Measurements from ENCODE around the gene BEGAIN.

BEGAIN gene

GRCh38 chr14:100615736-100616695, 28.8 kb upstream of the BEGAIN start:
- no peak for DNase-seq

- DNase-seq, result no peak
Measured at GRCh38 chr14:100614803-100615202, 27.6 kb upstream of the BEGAIN start.

GRCh38 chr14:100612986-100613385, 25.8 kb upstream of the BEGAIN start:
- no peak for DNase-seq

DNA sequence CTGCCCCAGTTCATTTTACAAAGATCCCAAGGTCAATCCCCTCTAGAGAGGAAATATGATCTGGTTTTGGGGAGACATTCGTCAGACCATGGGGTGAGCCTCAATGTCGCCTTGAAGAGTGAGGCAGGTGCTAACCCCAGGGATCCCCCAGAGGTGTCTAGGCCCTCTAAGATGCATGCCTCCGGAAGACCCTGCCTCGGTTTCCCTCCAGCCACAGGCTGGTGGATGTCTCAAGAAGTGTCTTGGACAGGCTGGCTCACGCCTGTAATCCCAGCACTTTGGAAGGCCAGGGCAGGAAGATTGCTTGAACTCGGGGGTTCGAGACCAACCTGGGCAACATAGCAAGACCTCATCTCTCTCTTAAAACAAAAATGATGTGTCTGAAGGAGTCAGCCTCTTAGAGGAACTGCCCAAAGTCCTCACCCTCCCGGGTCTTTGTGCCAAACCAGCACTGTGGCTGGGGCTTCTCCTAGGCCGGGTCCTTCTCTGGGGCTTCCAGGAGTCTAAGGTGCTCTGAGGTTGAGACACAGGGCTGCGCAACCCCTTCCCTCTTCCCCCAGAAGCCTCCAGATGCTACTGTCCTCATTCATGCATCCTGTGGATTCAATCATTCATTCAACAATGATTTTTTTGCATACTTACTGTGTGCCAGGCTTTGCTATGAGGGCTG, 24.7 kb upstream of the BEGAIN start:
- DNase-seq, result no peak

DNA sequence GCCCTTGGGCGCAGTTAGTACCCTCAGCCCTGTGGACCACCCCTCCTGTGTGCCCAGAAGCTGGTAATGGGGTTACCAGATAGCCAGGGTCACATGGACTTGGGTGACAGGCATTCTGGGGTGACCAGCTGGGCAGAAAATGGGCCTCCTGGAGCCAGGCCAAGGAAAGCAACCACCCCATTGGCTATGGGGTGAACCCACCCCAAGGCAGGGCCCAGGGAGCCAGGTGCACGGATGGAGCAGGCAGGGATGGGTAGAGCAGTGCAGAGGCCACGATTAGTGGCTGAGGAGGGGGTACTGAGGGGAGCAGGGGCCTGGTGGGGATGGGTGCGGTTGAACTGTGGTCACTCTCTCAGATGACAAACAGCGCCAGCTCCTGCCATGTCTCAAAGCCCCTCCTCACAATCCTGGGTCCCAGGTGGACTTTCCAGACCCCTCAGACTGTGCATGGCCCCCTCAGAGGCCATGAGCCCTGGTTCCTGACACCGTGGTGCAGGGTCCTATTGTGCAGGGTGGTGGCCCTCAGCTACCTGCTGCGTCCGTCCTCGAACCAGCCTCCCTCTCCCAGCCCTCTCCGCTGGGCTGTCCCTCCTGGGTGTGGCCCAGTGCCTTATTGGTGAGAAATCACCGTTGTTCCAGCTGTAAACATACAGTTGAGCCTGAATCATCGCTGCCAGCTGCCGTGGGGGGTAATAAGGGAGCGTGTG, 23.4 kb upstream of the BEGAIN start:
- DNase-seq, result no peak

DNA sequence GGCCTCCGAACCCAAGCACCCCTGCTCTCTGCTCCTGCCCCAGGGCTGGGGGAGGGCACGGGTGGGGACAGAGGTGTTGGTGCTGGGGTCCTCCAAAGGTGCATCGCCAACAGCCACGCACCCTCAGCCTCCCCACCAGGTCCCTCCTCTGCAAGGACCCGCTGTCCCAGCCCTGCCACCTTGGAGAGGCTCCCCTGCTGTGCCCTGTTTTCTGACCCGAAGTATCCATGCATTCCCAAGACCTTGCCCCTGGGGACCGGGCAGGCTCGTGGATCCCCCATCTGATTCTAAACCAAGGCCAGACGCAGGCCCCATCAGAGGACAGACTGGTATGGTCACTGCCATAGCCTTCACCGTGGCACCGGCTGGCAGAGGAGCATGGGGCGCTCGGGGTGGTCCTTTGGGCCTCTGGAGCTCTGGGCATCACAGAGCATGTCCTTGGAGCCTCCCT, 22.7 kb upstream of the BEGAIN start:
- no peak for DNase-seq

GRCh38 chr14:100609331-100609870, 22.2 kb upstream of the BEGAIN start:
- DNase-seq, result no peak

DNA sequence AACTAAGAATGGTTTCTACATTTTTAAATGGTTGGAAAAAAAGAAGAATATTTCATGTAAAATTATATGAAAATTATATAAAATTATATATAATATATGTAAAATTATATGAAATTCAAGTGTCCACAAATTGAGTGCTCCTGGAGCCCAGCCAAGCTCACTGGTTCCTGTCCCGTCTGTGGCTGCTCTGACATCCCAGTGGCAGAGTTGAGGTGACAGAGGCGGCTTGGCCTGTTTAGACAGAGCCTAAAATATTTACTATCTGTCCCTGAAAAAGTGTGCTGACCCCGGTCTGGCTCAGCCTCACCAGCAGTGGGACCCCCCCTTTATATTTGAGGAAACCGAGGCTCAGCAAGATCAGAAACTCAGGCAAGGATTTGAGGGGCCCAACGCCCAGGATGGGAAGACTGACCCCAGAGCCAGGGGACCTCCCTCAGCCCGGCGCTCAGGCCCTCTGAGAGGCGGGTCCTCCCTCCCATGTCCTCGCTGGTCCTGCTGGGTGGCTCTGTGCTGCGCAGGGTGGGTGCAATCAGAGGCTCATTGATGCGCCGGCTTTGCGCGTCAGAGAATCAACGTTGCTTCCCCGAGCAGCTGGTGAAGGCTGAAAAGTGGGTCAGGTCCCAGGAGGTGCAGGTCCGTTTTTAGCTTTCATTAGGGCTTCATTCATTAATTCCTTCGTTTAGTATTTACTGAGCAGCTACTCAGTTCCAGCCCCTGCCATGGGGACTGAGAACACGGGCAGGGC, 21.5 kb upstream of the BEGAIN start:
- DNase-seq, result no peak

DNA sequence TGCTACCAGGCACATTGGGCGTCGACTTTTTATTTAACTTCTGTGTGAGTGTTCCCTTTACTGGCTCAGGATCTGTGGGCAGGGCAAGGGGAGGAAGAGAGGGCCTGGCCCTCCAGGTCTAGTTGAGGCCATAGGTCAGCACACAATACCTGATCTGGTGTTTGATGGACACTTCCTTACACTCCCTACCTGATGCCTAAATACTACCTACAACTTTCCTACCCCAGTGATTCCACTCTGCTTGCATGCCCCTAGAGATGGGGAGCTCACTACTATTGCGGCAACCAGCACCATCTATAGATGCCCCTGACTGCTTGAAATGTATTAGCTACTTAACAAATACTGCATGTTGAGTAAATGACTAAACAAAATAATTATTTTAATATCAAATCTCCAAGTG, 20.8 kb upstream of the BEGAIN start:
- no peak for DNase-seq

- no peak for DNase-seq
Measured at GRCh38 chr14:100607611-100607956, 20.4 kb upstream of the BEGAIN start.

GRCh38 chr14:100606687-100607610, 19.7 kb upstream of the BEGAIN start:
- DNase-seq, result no peak

DNA sequence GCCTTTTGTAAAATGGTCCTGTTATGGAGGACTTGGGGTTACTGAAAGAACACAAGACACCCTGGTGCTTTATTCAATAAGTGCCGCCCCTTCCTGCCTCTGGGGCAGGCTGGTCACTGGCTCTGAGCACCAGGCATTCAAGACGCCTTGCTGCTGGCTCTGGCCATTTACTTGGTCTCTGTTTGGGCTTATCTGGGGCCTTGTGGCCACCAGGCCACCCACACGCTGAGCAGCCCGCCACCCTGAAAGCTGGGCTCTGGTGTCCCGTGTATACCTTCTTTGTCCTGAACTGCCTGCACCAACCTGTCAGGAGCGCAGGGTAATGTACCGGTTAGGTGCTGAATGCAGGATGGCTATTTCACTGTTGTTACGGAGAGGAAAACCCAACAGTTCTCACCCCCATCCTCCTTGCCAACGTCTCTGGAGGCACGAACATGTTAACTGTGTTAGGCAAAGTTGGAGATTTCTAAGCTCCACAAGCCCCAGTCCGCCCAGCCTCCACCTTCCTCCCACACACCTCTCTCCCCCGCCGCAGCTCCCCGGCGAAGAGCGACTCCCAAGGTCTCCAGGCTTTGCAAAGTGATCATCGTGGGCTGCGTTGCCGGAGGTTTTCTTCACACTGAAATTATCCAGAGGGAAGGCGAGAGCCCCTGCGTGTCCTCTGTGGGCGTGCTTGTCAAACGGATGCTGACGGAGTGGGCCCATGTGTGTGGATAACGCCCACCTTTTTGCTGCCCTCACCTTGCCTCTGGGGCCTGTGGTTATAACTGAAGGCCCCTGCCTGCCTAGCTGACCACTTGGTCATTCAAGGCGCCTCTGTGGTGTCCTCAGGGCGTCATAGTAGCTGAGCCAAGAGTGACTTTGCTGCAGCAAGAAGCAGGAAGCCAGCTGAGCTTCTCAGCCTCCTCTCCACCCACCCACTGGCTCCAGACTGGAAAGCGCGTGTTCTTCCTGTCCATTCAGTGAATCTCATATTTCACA, 18.8 kb upstream of the BEGAIN start:
- DNase-seq, result no peak

GRCh38 chr14:100605230-100605629, 18.0 kb upstream of the BEGAIN start:
- DNase-seq, result no peak

- no peak for DNase-seq
Measured at GRCh38 chr14:100604709-100605108, 17.5 kb upstream of the BEGAIN start.

- DNase-seq, result no peak
Measured at GRCh38 chr14:100604121-100604501, 16.9 kb upstream of the BEGAIN start.

DNA sequence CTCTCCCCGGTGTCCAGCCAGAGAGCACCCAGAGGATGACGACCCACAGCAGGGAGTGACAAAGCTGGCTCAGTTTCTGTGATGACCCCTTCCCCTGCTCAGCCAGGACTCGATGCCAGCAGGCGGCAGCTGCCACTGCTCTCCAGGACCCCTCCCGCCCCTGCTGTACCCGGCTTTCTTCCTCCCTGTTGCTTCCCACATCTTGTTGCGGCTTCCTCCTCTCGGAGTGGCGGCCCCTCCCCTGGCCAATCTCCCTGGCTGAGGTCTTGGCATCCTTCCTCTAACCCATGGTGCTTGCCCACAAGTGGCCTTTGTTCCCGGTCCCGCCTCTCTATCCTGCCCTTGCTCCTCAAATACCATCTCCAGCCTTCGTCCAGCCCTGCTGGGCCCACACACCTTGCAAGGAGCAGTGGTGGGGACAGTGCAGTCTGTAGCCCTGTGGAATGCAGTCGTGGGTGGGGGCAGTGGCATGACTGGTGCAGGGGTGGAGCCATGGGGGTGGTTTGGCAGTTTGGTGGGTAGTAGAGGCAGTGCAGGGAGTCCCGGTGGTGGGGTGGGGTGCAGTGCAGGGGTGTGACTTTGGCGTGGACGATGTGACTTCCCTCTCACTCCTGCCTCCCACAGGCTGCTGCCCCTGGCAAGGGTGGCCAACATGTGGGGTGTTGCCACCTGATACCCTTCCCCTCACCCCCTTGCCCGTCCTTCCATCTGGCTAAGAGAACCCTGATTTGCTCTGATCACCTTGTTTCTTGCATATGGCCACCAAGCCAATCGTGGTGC, 16.3 kb upstream of the BEGAIN start:
- DNase-seq, result no peak

DNA sequence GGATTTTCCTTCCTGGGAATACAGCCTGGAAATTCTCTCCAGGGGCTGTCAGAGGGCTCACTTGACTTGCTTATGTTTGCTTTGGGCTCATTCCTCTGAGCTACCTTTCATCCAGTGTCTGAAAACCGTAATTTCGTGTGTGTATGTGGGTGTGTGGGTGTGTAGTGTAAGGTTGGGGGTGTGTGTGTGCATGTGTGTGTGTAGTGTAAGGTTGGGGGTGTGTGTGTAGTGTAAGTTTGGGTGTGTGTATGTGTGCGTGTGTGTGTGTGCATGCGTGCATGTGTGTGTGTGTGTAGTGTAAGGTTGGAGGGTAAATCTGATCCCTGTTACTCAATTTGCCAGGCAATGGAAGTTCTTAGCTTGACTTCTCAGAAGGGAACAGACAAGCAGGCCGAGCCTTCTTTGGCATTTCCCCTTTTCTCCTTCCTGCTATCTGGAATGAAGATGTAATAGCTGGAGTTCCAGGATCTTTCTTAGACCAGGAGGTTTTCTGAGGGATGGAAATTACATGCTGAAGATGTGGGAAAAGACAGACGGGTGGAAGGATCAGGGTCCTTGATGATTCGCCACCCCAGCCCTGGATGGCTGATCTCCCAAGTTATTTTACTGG, 15.5 kb upstream of the BEGAIN start:
- no peak for DNase-seq

DNA sequence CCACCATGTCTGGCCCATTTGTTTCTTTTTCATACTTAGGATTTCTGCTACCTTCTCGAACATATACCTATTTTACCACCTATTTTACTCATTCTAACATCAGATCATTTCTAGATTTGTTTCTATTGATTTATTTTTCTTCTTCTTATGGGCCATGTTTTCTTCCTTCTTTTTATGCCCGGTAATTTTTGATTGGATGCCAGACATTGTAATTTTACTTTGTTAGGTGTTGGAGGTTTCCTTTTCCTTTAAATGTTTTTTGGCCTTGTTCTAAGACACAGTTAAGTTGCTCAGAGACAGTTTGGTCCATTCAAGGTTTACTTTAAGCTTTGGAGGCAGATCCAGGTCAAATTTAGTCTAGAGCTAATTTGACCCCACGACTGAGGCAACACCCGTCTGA, 14.7 kb upstream of the BEGAIN start:
- DNase-seq, result no peak

- DNase-seq, result no peak
Measured at GRCh38 chr14:100601064-100601463, 13.8 kb upstream of the BEGAIN start.

All from activated CD4-positive, alpha-beta T cell treated with anti-CD3 and anti-CD28 coated beads for 48 hours (primary cell).